Suprapubic skin (tissue), 3 donors: ENCODE results near the gene PRKAG2.

Experiments
- EP300 ChIP-seq: sonication (generic); formaldehyde crosslinking; IDR thresholded peaks from one replicate; pipeline ENCODE4 v1.6.1; 2017; ENCODE audit warnings: antibody characterized with exemption
- POLR2A ChIP-seq, 2 donors: fragments of 450-650 bp; IDR thresholded peaks; one replicate each; pipeline ENCODE4 v1.6.1; 2017; ENCODE audit warnings: antibody characterized with exemption in 2 of 2, mild to moderate bottlenecking in 2 of 2, moderate library complexity in 2 of 2
- TF ChIP-seq, protein P1 (sequence below), 2 donors: fragments of 200-600 bp in 1 of 2; fragments of 450-650 bp in 1 of 2; sonication (generic) in 1 of 2; IDR thresholded peaks; one replicate each; pipeline ENCODE4 v1.5.1; 2016 to 2019; ENCODE audit warnings: antibody characterized with exemption in 2 of 2, mild to moderate bottlenecking in 1 of 2, moderate library complexity in 1 of 2

DNA sequence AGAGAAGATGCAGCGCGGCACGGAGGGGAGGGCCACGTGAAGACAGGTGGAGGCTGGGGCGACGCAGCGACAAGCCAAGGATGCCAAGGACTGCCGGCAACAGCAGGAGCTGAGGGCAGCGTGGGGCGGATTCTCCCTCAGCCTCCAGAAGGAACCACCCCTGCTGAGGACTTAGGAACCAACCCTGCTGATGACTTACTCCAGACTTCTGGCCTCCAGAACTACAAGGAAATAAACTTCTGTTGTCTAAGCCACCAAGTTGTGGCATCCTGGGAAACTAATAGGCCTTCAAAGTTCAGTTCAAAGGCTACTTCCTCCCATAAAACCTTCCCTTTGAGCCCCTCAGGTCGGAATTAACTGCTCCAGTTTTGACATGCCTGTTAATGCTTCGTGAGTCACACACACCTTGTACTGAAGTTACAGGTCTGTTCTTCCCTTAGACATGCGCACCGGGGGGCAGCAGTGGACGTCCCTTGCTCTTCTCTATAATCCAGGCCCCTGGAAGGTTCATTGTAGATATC, 268.8 kb downstream of the PRKAG2 start:
- TF ChIP-seq, protein P1, sequence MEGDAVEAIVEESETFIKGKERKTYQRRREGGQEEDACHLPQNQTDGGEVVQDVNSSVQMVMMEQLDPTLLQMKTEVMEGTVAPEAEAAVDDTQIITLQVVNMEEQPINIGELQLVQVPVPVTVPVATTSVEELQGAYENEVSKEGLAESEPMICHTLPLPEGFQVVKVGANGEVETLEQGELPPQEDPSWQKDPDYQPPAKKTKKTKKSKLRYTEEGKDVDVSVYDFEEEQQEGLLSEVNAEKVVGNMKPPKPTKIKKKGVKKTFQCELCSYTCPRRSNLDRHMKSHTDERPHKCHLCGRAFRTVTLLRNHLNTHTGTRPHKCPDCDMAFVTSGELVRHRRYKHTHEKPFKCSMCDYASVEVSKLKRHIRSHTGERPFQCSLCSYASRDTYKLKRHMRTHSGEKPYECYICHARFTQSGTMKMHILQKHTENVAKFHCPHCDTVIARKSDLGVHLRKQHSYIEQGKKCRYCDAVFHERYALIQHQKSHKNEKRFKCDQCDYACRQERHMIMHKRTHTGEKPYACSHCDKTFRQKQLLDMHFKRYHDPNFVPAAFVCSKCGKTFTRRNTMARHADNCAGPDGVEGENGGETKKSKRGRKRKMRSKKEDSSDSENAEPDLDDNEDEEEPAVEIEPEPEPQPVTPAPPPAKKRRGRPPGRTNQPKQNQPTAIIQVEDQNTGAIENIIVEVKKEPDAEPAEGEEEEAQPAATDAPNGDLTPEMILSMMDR (IDR thresholded peaks at IDR 0.05), result no peak
- TF ChIP-seq POLR2A (IDR thresholded peaks at IDR 0.05) (no peak), EP300 (no peak)
